ENCODE measurements around the gene CARMIL1. TPM values are rescaled to one million over a fixed set of nuclear protein-coding genes. Genes with fewer than 3 reads are reported as not detected.

Gene CARMIL1
- total RNA-seq, 2 donors from 2014 or later = 28.7 to 31.6 TPM

DNA sequence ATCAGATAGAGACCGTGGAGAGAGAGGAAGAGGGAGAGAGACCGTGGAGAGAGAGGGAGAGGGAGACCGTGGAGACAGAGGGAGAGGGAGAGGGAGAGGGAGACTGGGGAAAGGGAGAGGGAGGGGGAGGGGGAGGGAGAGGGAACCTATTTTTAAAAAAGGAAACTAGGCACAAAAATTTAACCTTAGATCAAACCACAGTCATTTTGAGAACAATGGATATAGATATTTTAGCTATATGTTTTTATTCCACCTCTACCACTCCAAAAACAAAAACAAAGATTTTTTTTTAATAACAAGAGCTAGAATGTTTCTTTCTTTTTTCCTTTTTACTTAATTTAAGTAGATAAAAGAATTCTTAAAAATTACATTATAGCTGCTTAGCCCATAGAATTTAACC, 307.8 kb downstream of the CARMIL1 start:
- Mint-ChIP-seq H3K36me3 (ENCODE audit: low read depth) (peaks cover 52% of the 10 kb centered on the region), H3K27me3 (ENCODE audit: insufficient read depth) (no peaks in the 10 kb centered on the region), H3K9me3 (peaks cover 8% of the 10 kb centered on the region), H3K27ac (no peak overlapping the region), H3K4me1 (peaks cover 6% of the 10 kb centered on the region), H3K4me3 (no peak overlapping the region)
- DNase-seq = no peak
- Histone ChIP-seq H3K27me3 (ENCODE audit: control insufficient read depth, insufficient read depth, low read length, poor library complexity, severe bottlenecking) (no peaks in the 10 kb centered on the region), H3K27ac (ENCODE audit: low read depth, low read length) (no peak overlapping the region), H3K9me3 (ENCODE audit: control insufficient read depth, low read length) (no peaks in the 10 kb centered on the region), H3K9ac (ENCODE audit: extremely low read depth, low read length, poor library complexity, severe bottlenecking) (no peak overlapping the region), H3K4me3 (ENCODE audit: low read length) (no peak overlapping the region), H3K4me1 (ENCODE audit: control insufficient read depth, insufficient read depth, low read length) (no peaks in the 10 kb centered on the region), H3K36me3 (ENCODE audit: control insufficient read depth, insufficient read depth, low read length) (peaks cover 33% of the 10 kb centered on the region)
- TF ChIP-seq, protein P1, sequence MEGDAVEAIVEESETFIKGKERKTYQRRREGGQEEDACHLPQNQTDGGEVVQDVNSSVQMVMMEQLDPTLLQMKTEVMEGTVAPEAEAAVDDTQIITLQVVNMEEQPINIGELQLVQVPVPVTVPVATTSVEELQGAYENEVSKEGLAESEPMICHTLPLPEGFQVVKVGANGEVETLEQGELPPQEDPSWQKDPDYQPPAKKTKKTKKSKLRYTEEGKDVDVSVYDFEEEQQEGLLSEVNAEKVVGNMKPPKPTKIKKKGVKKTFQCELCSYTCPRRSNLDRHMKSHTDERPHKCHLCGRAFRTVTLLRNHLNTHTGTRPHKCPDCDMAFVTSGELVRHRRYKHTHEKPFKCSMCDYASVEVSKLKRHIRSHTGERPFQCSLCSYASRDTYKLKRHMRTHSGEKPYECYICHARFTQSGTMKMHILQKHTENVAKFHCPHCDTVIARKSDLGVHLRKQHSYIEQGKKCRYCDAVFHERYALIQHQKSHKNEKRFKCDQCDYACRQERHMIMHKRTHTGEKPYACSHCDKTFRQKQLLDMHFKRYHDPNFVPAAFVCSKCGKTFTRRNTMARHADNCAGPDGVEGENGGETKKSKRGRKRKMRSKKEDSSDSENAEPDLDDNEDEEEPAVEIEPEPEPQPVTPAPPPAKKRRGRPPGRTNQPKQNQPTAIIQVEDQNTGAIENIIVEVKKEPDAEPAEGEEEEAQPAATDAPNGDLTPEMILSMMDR (conservative IDR thresholded peaks at IDR 0.05) = no peak
- 95% methylated on average over 3 of the region's 3 CpGs; no CpG with 5 or more reads in 1 of the 2 experiments for WGBS, 2 experiments (ENCODE audit: insufficient coverage in 1 of 2, insufficient read length in 1 of 2)

DNA sequence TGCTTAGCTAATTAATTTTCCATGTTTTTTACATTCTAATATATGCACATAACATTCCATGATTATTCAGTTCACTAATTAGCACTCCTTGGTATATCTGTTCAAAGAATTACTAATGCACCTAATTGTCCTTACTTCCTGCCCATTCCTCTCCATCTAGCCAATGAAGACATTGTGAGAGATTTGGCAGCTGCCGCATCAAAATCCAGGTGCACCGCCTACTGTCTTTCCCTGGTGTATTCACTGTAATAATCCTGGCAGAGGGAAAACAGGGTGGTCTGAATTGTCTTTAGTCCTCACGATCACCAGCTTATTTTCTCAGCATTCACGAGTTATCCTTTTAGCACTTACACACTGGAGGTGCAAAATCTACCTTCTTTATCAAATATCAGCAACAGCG, 311.8 kb downstream of the CARMIL1 start:
- 86 to 88% methylated on average over 5 of the region's 5 CpGs for WGBS, 2 experiments (ENCODE audit: insufficient coverage in 1 of 2, insufficient read length in 1 of 2)
- no peak overlapping the region for H3K4me3 Mint-ChIP-seq
- Histone ChIP-seq H3K27ac (ENCODE audit: low read depth, low read length) (no peak overlapping the region), H3K4me1 (ENCODE audit: control insufficient read depth, insufficient read depth, low read length) (no peaks in the 10 kb centered on the region), H3K4me3 (ENCODE audit: low read length) (no peak overlapping the region), H3K9me3 (ENCODE audit: control insufficient read depth, low read length) (no peaks in the 10 kb centered on the region), H3K36me3 (ENCODE audit: control insufficient read depth, insufficient read depth, low read length) (peaks cover 23% of the 10 kb centered on the region), H3K27me3 (ENCODE audit: control insufficient read depth, insufficient read depth, low read length, poor library complexity, severe bottlenecking) (no peaks in the 10 kb centered on the region), H3K9ac (ENCODE audit: extremely low read depth, low read length, poor library complexity, severe bottlenecking) (no peak overlapping the region)
- TF ChIP-seq, protein P1 (conservative IDR thresholded peaks at IDR 0.05) = no peak
- peaks cover 5% of the 10 kb centered on the region for H3K9me3 Mint-ChIP-seq
- no peak for DNase-seq
- H3K27me3 Mint-ChIP-seq (ENCODE audit: insufficient read depth) = no peaks in the 10 kb centered on the region
- H3K27ac Mint-ChIP-seq = no peak overlapping the region
- peaks cover 35% of the 10 kb centered on the region for H3K36me3 Mint-ChIP-seq (ENCODE audit: low read depth)
- peaks cover 14% of the 10 kb centered on the region for H3K4me1 Mint-ChIP-seq

DNA sequence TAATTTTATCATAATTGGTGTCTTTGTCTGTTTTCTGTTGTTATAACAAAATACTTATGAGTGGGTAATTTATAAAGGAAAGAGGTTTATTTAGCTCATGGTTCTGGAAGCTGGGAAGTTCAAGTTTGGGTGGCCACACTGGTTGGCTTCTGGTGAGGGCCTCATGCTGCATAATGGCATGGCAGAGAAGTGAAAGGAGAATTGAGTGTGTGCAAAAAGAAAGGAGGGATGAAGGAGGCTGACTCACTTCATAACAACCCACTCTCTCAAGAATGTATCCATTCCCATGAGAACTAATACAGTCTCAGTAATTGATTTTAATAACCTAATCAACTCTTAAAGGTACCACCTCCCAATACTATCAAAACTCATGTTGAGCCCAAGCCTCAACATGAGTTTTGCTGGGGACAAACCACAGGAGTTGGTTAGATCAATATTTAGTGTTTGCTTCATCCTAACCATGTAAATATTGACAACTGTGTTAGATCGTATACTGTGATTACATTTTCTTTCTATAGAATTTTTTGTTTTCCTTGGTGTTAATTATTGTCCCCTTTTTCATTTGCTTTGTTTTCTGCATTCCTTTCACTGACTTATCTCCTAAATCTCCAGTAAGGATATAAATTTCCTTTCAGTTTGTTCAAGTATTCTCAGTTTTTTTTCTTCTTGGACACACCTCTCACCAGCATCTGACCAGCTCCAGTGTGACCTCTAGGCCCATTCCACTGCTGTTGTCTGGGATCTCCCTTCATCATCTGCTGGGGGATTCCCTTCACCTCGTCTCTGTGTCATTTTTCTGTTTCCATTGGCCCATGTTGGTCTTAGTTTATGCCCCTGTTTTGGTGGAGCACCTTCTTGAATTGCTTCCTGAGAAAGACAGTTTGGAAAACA, 318.0 kb downstream of the CARMIL1 start:
- Histone ChIP-seq H3K36me3 (ENCODE audit: control insufficient read depth, insufficient read depth, low read length) (peaks cover 21% of the 10 kb centered on the region), H3K4me3 (ENCODE audit: low read length) (no peak overlapping the region), H3K9me3 (ENCODE audit: control insufficient read depth, low read length) (no peaks in the 10 kb centered on the region), H3K4me1 (ENCODE audit: control insufficient read depth, insufficient read depth, low read length) (no peaks in the 10 kb centered on the region), H3K27ac (ENCODE audit: low read depth, low read length) (no peak overlapping the region), H3K27me3 (ENCODE audit: control insufficient read depth, insufficient read depth, low read length, poor library complexity, severe bottlenecking) (no peaks in the 10 kb centered on the region), H3K9ac (ENCODE audit: extremely low read depth, low read length, poor library complexity, severe bottlenecking) (no peak overlapping the region)
- 79 to 86% methylated on average over 1 of the region's 2 CpGs for WGBS, 2 experiments (ENCODE audit: insufficient coverage in 1 of 2, insufficient read length in 1 of 2)
- TF ChIP-seq, protein P1 (conservative IDR thresholded peaks at IDR 0.05) = no peak
- Mint-ChIP-seq H3K4me1 (peaks cover 13% of the 10 kb centered on the region), H3K36me3 (ENCODE audit: low read depth) (peaks cover 33% of the 10 kb centered on the region), H3K27me3 (ENCODE audit: insufficient read depth) (no peaks in the 10 kb centered on the region), H3K4me3 (no peak overlapping the region), H3K9me3 (no peaks in the 10 kb centered on the region), H3K27ac (no peak overlapping the region)
- DNase-seq = no peak

Data from endodermal cell (in vitro differentiated cells).